IPS DF 6.9 (cell line): Measurements from ENCODE around the gene POLR3K.
"Not testable (repeated sequence)": the region's sequence is repeated elsewhere in the genome, so short reads cannot be mapped to it uniquely, and the experiment has no call there.

Experiments
- DNase-seq: peaks from one replicate; pipeline ENCODE4 v3.0.0-alpha.2; 2013; ENCODE audit warnings: low read depth, low spot score
- H3K27ac ChIP-seq: one replicate; pipeline ENCODE4 v1.5.1; 2013; ENCODE audit warnings: low read length, control low read depth
- H3K27me3 ChIP-seq: 2 replicates; pipeline ENCODE4 v1.6.1; 2013; ENCODE audit warnings: mild to moderate bottlenecking, low read length; ENCODE audit not compliant: control insufficient read depth, insufficient read depth
- H3K36me3 ChIP-seq: 2 replicates; pipeline ENCODE4 v1.6.1; 2013; ENCODE audit warnings: low read length; ENCODE audit not compliant: control insufficient read depth, insufficient read depth
- H3K4me1 ChIP-seq: 2 replicates; pipeline ENCODE4 v1.6.1; 2013; ENCODE audit warnings: low read length; ENCODE audit not compliant: control insufficient read depth, insufficient read depth
- H3K4me3 ChIP-seq: 2 replicates; pipeline ENCODE4 v1.5.1; 2013; ENCODE audit warnings: mild to moderate bottlenecking, low read length
- H3K9me3 ChIP-seq: 2 replicates; pipeline ENCODE4 v1.6.1; 2013; ENCODE audit warnings: low read length, inconsistent platforms; ENCODE audit not compliant: control insufficient read depth, insufficient read depth
- WGBS: extraction: QIAGEN DNeasy Blood & Tissue Kit; methylation state at CpG from one replicate; pipeline ENCODE4 v1.1.7; 2013; ENCODE audit warnings: mixed read lengths, missing lambda C conversion rate; ENCODE audit not compliant: insufficient read length, insufficient coverage; 5-methylcytosine and 5-hydroxymethylcytosine counted together

POLR3K gene

GRCh38 chr16:56231-56927 lies 3.0 kb upstream of the POLR3K start:
- no CpG with 5 or more reads among the region's 17 CpGs for WGBS
- H3K27me3 ChIP-seq: no peaks in the 10 kb centered on the region
- H3K4me3 ChIP-seq: no peak overlapping the region
- no peaks in the 10 kb centered on the region for H3K4me1 ChIP-seq
- no peak for DNase-seq
- no peak overlapping the region for H3K27ac ChIP-seq
- no peaks in the 10 kb centered on the region for H3K9me3 ChIP-seq
- peaks cover 34% of the 10 kb centered on the region for H3K36me3 ChIP-seq

- Histone ChIP-seq H3K36me3 (peaks cover 31% of the 10 kb centered on the region), H3K27ac (no peak overlapping the region), H3K9me3 (no peaks in the 10 kb centered on the region), H3K4me3 (no peak overlapping the region), H3K27me3 (no peaks in the 10 kb centered on the region), H3K4me1 (no peaks in the 10 kb centered on the region)
- no peak for DNase-seq
- WGBS: no CpG with 5 or more reads among the region's 11 CpGs
These were observed 2.2 kb upstream of the POLR3K start for GRCh38 chr16:55571-56136.

- no peaks in the 10 kb centered on the region for H3K4me1 ChIP-seq
- H3K27me3 ChIP-seq: no peaks in the 10 kb centered on the region
- H3K9me3 ChIP-seq: no peaks in the 10 kb centered on the region
- no CpG with 5 or more reads among the region's 12 CpGs for WGBS
- DNase-seq: no peak
- H3K4me3 ChIP-seq: peak overlapping the region; percentile 72; the same call in 1 of the 2 replicates
- H3K36me3 ChIP-seq: peaks cover 29% of the 10 kb centered on the region
- no peak overlapping the region for H3K27ac ChIP-seq
These were observed 801 bp upstream of the POLR3K start for GRCh38 chr16:54237-54581.

- Histone ChIP-seq H3K9me3 (no peaks in the 10 kb centered on the region), H3K36me3 (peaks cover 13% of the 10 kb centered on the region), H3K4me3 (no peak overlapping the region), H3K4me1 (no peaks in the 10 kb centered on the region), H3K27me3 (no peaks in the 10 kb centered on the region), H3K27ac (no peak overlapping the region)
- no CpG with 5 or more reads among the region's 15 CpGs for WGBS
- no peak for DNase-seq
These were observed 2.4 kb downstream of the POLR3K start for GRCh38 chr16:50769-51591.

- peaks cover 27% of the 10 kb centered on the region for H3K36me3 ChIP-seq
- no peaks in the 10 kb centered on the region for H3K27me3 ChIP-seq
- no peaks in the 10 kb centered on the region for H3K4me1 ChIP-seq
- no peak overlapping the region for H3K4me3 ChIP-seq
- no CpG with 5 or more reads among the region's 7 CpGs for WGBS
- H3K9me3 ChIP-seq: no peaks in the 10 kb centered on the region
- DNase-seq: no peak
- H3K27ac ChIP-seq: no peak overlapping the region
These were observed 6.2 kb downstream of the POLR3K start for GRCh38 chr16:47234-47633.

- H3K9me3 ChIP-seq, H3K27ac ChIP-seq, H3K4me3 ChIP-seq, DNase-seq, H3K27me3 ChIP-seq, H3K4me1 ChIP-seq: not testable (repeated sequence)
- H3K36me3 ChIP-seq: peaks cover 35% of the 10 kb centered on the region
- no CpG with 5 or more reads among the region's 7 CpGs for WGBS
These were observed 6.9 kb downstream of the POLR3K start for GRCh38 chr16:46510-46909.

- Histone ChIP-seq H3K27ac (no peak overlapping the region), H3K36me3 (peaks cover 32% of the 10 kb centered on the region), H3K27me3 (no peaks in the 10 kb centered on the region), H3K9me3 (0 out of 2 replicates have a peak, but pooled peaks cover 1% of the 10 kb centered on the region), H3K4me3 (no peak overlapping the region), H3K4me1 (no peaks in the 10 kb centered on the region)
- no CpG with 5 or more reads among the region's 5 CpGs for WGBS
- no peak for DNase-seq
These were observed 8.0 kb downstream of the POLR3K start for GRCh38 chr16:45454-45853.

GRCh38 chr16:44655-45054 lies 8.8 kb downstream of the POLR3K start:
- peaks cover 32% of the 10 kb centered on the region for H3K36me3 ChIP-seq
- H3K4me3 ChIP-seq: no peak overlapping the region
- H3K4me1 ChIP-seq: no peaks in the 10 kb centered on the region
- no CpG with 5 or more reads among the region's 8 CpGs for WGBS
- H3K9me3 ChIP-seq: 0 out of 2 replicates have a peak, but pooled peaks cover 1% of the 10 kb centered on the region
- no peak for DNase-seq
- H3K27me3 ChIP-seq: no peaks in the 10 kb centered on the region
- no peak overlapping the region for H3K27ac ChIP-seq

- Histone ChIP-seq H3K9me3 (0 out of 2 replicates have a peak, but pooled peaks cover 1% of the 10 kb centered on the region), H3K36me3 (peaks cover 32% of the 10 kb centered on the region), H3K4me1 (no peaks in the 10 kb centered on the region), H3K27me3 (no peaks in the 10 kb centered on the region), H3K27ac (no peak overlapping the region), H3K4me3 (no peak overlapping the region)
- no CpG with 5 or more reads among the region's 5 CpGs for WGBS
- DNase-seq: no peak
These were observed 10.1 kb downstream of the POLR3K start for GRCh38 chr16:43294-43693.

GRCh38 chr16:42691-43090 lies 10.7 kb downstream of the POLR3K start:
- Histone ChIP-seq H3K9me3 (0 out of 2 replicates have a peak, but pooled peaks cover 1% of the 10 kb centered on the region), H3K27ac (no peak overlapping the region), H3K27me3 (no peaks in the 10 kb centered on the region), H3K36me3 (peaks cover 32% of the 10 kb centered on the region), H3K4me3 (no peak overlapping the region), H3K4me1 (no peaks in the 10 kb centered on the region)
- no CpG with 5 or more reads among the region's 4 CpGs for WGBS
- no peak for DNase-seq
